HG03139 (cell line): ENCODE measurements around the gene ACVRL1.
A peak's percentile ranks its signal among the peaks of the same experiment; 100 is the strongest.

Experiments used
- ATAC-seq: cut with Tn5 transposase; IDR thresholded peaks from one replicate; pipeline ENCODE4 v1.9.1; 2021; ENCODE audit not compliant: unreplicated experiment

ACVRL1 gene

GRCh38 chr12:51938726-51939125 is 31.4 kb downstream of the ACVRL1 start:
- ATAC-seq: no peak

GRCh38 chr12:51941011-51941581 is 33.8 kb downstream of the ACVRL1 start:
- ATAC-seq: no peak

- no peak for ATAC-seq
Observed at GRCh38 chr12:51941604-51942003, 34.3 kb downstream of the ACVRL1 start.

- no peak for ATAC-seq
Observed at GRCh38 chr12:51942056-51942455, 34.8 kb downstream of the ACVRL1 start.

GRCh38 chr12:51942501-51943000 is 35.2 kb downstream of the ACVRL1 start:
- ATAC-seq: no peak

- no peak for ATAC-seq
Observed at GRCh38 chr12:51943346-51943745, 36.0 kb downstream of the ACVRL1 start.

- no peak for ATAC-seq
Observed at GRCh38 chr12:51944608-51945233, 37.4 kb downstream of the ACVRL1 start.

GRCh38 chr12:51947246-51947996 is 40.1 kb downstream of the ACVRL1 start:
- no peak for ATAC-seq

- no peak for ATAC-seq
Observed at GRCh38 chr12:51948066-51948465, 40.8 kb downstream of the ACVRL1 start.

GRCh38 chr12:51949342-51950030 is 42.2 kb downstream of the ACVRL1 start:
- ATAC-seq: no peak

- ATAC-seq: no peak
Observed at GRCh38 chr12:51950682-51951198, 43.4 kb downstream of the ACVRL1 start.

GRCh38 chr12:51951199-51951842 is 44.0 kb downstream of the ACVRL1 start, which contains the start of gene ACVR1B:
Gene ACVR1B (plus strand): TSS chr12:51951699. CDS start chr12:51951744, 45 bp downstream.
- peak; percentile 63 for ATAC-seq

GRCh38 chr12:51951843-51952722 is 44.8 kb downstream of the ACVRL1 start:
- no peak for ATAC-seq

- ATAC-seq: no peak
Observed at GRCh38 chr12:51953089-51953488, 45.8 kb downstream of the ACVRL1 start.

GRCh38 chr12:51953864-51954263 is 46.6 kb downstream of the ACVRL1 start:
- no peak for ATAC-seq

GRCh38 chr12:51954561-51955361 is 47.5 kb downstream of the ACVRL1 start:
- no peak for ATAC-seq

GRCh38 chr12:51955702-51956101 is 48.4 kb downstream of the ACVRL1 start:
- no peak for ATAC-seq

- ATAC-seq: no peak
Observed at GRCh38 chr12:51958542-51958941, 51.2 kb downstream of the ACVRL1 start.

GRCh38 chr12:51959211-51959610 is 51.9 kb downstream of the ACVRL1 start:
- ATAC-seq: no peak
